Activated B cell treated with CpG ODN at 0.5 μM for 24 hours (primary cell): ENCODE data around the gene C11orf21. TPM values are rescaled to one million over a fixed set of nuclear protein-coding genes. Genes with fewer than 3 reads are reported as not detected.

Source experiments
- ATAC-seq: fragments of 200-7000 bp; cut with Tn5 transposase; one replicate; pipeline ENCODE4 v1.10.0; 2021; ENCODE audit warnings: low read depth, mild to moderate bottlenecking, moderate library complexity
- CTCF ChIA-PET: fragments of 350-600 bp; sonication (Branson Sonifier 250); formaldehyde crosslinking; loops from one replicate; lab custom pipeline; 2021; ENCODE audit warnings: antibody characterized with exemption; lab: Charles Lee
- POLR2A ChIA-PET: fragments of 350-600 bp; sonication (Branson Sonifier 250); formaldehyde crosslinking; loops from one replicate; lab custom pipeline; 2021; ENCODE audit warnings: antibody characterized with exemption; lab: Charles Lee
- DNase-seq: peaks from one replicate; pipeline ENCODE4 v3.0.0; 2022
- H3K27ac Mint-ChIP-seq: one replicate; pipeline ENCODE4 v1.8.0; 2020; ENCODE audit warnings: mixed read lengths
- H3K27me3 Mint-ChIP-seq: one replicate; pipeline ENCODE4 v1.8.0; 2021; ENCODE audit warnings: mixed read lengths
- H3K36me3 Mint-ChIP-seq: one replicate; pipeline ENCODE4 v1.8.0; 2021; ENCODE audit warnings: low read depth, mixed read lengths
- H3K4me1 Mint-ChIP-seq: one replicate; pipeline ENCODE4 v1.8.0; 2021; ENCODE audit warnings: mixed read lengths
- H3K4me3 Mint-ChIP-seq: one replicate; pipeline ENCODE4 v1.8.0; 2020; ENCODE audit warnings: mild to moderate bottlenecking, mixed read lengths
- H3K9me3 Mint-ChIP-seq: one replicate; pipeline ENCODE4 v1.8.0; 2020; ENCODE audit warnings: mixed read lengths
- intact Hi-C: fragments of 100-400 bp; cut with micrococcal nuclease; formaldehyde crosslinking; loops from one replicate; pipeline ENCODE4 v1.15.1; 2024
- total RNA-seq: library from RNA; stranded (reverse); gene quantifications from 2 replicates; pipeline ENCODE4 v1.2.3, GENCODE V29; 2022
- TF ChIP-seq, protein P1 (sequence below): fragments of 200-600 bp; IDR thresholded peaks from one replicate; pipeline ENCODE4 v1.8.0; 2022; ENCODE audit warnings: antibody characterized with exemption, mild to moderate bottlenecking

The C11orf21 gene
- total RNA-seq, 1 donor from 2014 or later = 8.8 TPM

DNA sequence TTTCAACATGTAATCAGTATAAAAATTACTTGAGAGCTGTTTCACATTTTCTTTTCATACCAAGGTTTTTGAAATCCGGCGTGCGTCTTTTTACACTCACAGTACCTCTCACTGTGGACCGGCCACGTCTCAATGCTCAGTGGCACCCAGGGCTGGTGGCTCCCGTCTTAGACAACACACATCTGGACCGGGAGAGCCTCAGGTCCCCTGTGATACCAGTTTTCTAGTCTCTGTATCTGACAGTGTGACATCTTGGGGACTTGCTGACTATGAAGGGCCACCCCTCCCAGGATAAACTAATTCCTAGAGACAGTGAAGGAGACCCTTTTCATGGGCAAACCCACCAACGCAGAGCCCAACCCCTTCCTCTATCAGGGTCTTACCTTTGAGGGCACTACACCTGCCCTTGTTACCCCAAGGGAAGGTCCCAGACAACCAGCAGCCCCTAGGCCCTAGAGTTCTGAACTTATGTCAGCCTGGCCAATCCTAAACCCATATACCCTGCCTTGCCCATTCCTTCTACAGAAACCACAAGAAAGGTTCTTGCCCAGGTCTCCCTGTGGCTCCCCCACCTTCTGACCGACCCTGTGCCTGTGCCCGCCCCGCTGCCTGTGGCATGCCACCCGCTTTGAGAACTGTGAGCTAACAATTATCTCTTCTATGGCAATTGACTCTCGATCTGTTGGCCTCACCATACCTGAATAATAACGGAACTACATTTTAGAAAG, 25.3 kb downstream of the C11orf21 start:
- ATAC-seq = no peak
- DNase-seq = no peak
- Mint-ChIP-seq H3K9me3 (peaks cover 11% of the 10 kb centered on the region), H3K36me3 (peaks cover 8% of the 10 kb centered on the region), H3K27ac (no peak overlapping the region), H3K4me1 (peaks cover 2% of the 10 kb centered on the region), H3K27me3 (peaks cover 14% of the 10 kb centered on the region), H3K4me3 (no peak overlapping the region)
- ChIA-PET POLR2A (no interaction called here), CTCF (no interaction called here)
- TF ChIP-seq, protein P1, sequence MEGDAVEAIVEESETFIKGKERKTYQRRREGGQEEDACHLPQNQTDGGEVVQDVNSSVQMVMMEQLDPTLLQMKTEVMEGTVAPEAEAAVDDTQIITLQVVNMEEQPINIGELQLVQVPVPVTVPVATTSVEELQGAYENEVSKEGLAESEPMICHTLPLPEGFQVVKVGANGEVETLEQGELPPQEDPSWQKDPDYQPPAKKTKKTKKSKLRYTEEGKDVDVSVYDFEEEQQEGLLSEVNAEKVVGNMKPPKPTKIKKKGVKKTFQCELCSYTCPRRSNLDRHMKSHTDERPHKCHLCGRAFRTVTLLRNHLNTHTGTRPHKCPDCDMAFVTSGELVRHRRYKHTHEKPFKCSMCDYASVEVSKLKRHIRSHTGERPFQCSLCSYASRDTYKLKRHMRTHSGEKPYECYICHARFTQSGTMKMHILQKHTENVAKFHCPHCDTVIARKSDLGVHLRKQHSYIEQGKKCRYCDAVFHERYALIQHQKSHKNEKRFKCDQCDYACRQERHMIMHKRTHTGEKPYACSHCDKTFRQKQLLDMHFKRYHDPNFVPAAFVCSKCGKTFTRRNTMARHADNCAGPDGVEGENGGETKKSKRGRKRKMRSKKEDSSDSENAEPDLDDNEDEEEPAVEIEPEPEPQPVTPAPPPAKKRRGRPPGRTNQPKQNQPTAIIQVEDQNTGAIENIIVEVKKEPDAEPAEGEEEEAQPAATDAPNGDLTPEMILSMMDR = no peak
- intact Hi-C loops = no loop called here

DNA sequence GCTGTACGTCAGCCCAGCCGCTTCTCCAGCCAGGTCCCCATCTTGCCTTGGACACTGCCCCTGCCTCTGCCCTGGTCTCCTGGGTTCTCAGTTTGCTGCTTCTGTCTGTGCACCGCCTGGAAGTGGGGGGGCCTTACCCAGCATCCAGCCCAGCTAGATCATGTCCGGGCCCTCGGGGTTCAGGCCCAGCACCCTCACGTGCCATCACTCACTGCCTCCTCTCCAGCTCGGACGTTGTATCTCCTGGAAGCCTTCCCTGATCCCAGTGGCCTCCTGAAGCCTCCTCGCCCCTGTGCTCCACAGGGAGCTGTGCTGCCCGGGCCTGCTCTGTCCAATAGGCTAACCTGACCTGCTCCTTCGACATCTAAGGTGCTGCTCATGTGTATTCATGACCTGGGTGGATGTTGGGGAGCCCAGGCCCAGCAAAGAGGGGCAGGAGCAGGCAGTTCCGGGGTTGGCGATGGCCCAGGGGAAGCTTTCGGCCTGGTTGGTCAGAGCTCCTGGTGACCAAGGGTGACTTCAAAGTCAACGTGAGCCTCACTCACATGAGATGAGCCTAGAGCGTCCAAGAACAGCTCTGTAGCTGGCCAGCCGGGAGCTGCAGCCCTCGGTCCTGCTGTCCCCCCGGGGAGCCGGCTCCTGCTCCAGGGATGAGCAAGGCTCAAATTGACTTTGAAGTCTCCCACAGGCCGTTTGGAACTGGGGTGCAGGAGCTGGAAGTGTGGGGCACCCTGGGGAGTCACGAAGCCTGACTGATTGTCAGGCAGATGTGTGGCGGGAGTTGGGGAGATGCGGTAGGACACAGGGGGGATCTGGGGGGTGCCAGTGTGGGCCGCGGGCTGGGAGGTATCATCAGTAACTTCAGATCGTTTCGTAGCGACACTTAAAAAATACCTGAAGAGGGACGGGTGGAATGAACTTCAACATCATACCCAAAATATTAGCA, 26.1 kb downstream of the C11orf21 start:
- intact Hi-C loops = no loop called here
- Mint-ChIP-seq H3K27ac (no peak overlapping the region), H3K4me3 (no peak overlapping the region), H3K36me3 (peaks cover 7% of the 10 kb centered on the region), H3K9me3 (peaks cover 11% of the 10 kb centered on the region), H3K4me1 (peaks cover 4% of the 10 kb centered on the region), H3K27me3 (peaks cover 14% of the 10 kb centered on the region)
- TF ChIP-seq, protein P1 = no peak
- POLR2A ChIA-PET = no interaction called here
- no peak for ATAC-seq
- no peak for DNase-seq
- CTCF ChIA-PET = no interaction called here

DNA sequence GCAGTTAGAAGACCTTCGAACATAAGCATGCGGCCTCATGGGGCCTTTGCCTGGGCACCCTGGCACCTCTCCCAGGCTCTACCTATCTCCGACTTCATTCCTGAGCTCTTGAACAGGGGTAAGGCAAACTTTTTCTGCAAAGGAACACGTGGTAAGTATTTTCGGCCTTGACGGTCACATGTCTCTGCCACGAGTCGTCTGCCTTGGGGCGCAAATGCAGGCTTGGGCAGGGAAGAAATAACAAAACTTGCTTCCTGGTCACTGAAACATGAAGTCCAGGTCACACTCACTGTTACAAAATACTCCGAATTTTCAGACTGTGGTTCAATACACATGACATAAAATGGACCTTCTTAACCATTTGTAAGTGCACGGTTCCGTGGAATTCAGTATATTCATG, 27.9 kb downstream of the C11orf21 start:
- intact Hi-C loops = no loop called here
- ATAC-seq (no peak), DNase-seq (no peak)
- Mint-ChIP-seq H3K27ac (no peak overlapping the region), H3K36me3 (no peaks in the 10 kb centered on the region), H3K4me1 (peaks cover 7% of the 10 kb centered on the region), H3K27me3 (peaks cover 13% of the 10 kb centered on the region), H3K9me3 (peaks cover 2% of the 10 kb centered on the region), H3K4me3 (no peak overlapping the region)
- ChIA-PET CTCF (no interaction called here), POLR2A (no interaction called here)
- TF ChIP-seq, protein P1 = no peak

DNA sequence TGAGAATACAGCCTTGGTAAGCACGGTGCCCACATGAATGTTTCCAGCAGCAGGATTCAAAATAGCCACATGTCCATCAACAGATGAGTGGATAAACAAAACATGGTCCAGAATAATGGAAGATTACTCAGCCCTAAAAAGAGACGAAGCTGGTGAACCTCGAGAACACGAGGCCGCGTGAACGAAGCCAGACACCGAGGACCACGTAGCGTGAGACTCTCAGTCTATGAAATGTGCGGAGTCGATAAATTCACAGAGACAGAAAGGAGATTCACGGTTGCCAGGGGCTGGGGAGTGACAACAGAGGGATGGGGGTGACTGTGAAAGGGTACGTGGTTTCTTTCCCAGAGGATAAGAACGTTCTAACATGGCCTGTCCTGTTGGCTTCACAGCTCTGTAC, 28.4 kb downstream of the C11orf21 start:
- Mint-ChIP-seq H3K36me3 (no peaks in the 10 kb centered on the region), H3K4me3 (no peak overlapping the region), H3K4me1 (peaks cover 11% of the 10 kb centered on the region), H3K27ac (no peak overlapping the region), H3K9me3 (no peaks in the 10 kb centered on the region), H3K27me3 (peaks cover 13% of the 10 kb centered on the region)
- TF ChIP-seq, protein P1 = no peak
- ATAC-seq = no peak
- intact Hi-C loops = no loop called here
- no peak for DNase-seq
- CTCF ChIA-PET = no interaction called here
- POLR2A ChIA-PET = no interaction called here

DNA sequence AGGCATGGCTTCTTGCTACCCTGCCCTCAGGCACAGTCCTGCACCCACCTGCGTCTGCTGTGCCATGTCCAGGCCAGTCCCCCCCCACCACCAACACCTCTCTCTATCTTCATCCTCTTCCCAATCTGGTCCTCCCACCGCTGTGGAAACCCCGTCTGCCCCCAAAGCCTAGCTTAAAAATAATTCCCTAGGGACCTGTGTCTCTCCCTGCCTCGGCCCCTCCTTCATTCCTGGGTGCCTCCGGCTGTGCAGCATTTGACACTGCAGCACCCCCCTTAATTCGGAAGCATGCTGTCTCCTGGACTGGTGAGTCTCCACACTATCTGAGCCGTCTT, 28.8 kb downstream of the C11orf21 start:
- CTCF ChIA-PET = no interaction called here
- Mint-ChIP-seq H3K27ac (no peak overlapping the region), H3K4me3 (no peak overlapping the region), H3K4me1 (peaks cover 15% of the 10 kb centered on the region), H3K36me3 (no peaks in the 10 kb centered on the region), H3K27me3 (peaks cover 12% of the 10 kb centered on the region), H3K9me3 (no peaks in the 10 kb centered on the region)
- TF ChIP-seq, protein P1 = no peak
- no peak for DNase-seq
- intact Hi-C loops = no loop called here
- POLR2A ChIA-PET = no interaction called here
- ATAC-seq = no peak
